ENCODE measurements around the gene WNT2B.
"Not testable (repeated sequence)": the region's sequence is repeated elsewhere in the genome, so short reads cannot be mapped to it uniquely, and the experiment has no call there.

Gene WNT2B

DNA sequence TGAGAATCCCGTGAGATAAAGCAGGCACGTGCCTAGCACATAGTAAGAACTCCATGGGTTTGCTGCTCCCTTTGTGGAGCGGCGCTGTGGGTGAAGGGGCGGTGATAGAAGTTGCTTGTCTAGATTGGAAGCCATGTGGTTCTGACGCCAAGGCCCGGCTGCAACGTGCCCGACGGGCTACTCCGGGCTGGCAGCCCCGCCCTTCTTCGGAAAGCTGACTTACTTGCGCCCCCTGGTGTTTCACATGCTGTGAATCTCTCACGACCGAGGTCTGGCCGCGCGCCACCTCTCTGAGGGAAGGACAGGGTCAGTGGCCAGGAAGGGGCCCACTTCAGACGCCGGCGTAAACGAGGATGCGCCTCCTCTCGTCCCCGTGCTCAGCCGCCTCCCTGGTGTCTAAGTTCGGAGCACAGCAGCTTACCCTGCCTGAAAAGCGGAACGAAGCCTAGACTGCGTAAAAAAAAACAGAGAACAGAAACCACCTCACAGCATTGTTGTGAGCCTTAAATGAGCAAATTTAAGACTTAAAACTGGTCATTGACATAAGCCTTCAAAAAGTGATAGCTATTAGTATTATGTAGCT, 42.6 kb upstream of the WNT2B start:
- Histone ChIP-seq H3K27ac (replicated peaks) (no peak overlapping the region), H3K4me3 (replicated peaks; ENCODE audit: insufficient read depth, low read length) (0 out of 2 replicates have a peak overlapping the region, but pooled peaks have one; percentile 18), H3K27me3 (ENCODE audit: insufficient read depth, poor library complexity, severe bottlenecking) (peaks cover under 1% of the 10 kb centered on the region)
- TF ChIP-seq POLR2AphosphoS5 (IDR thresholded peaks at IDR 0.05; ENCODE audit: low read depth) (no peak), REST (IDR thresholded peaks at IDR 0.05; ENCODE audit: insufficient replicate concordance, low read depth) (no peak), CTCF (IDR thresholded peaks at IDR 0.05; ENCODE audit: insufficient read depth, low read length) (peak; percentile 54), SPI1 (IDR thresholded peaks at IDR 0.05; ENCODE audit: borderline replicate concordance, low read depth) (no peak), GABPA (IDR thresholded peaks at IDR 0.05; ENCODE audit: low read depth) (no peak)
- peak; percentile 84 to 90 for DNase-seq (ENCODE audit: low read depth in 1 of 2, low spot score in 1 of 2)

DNA sequence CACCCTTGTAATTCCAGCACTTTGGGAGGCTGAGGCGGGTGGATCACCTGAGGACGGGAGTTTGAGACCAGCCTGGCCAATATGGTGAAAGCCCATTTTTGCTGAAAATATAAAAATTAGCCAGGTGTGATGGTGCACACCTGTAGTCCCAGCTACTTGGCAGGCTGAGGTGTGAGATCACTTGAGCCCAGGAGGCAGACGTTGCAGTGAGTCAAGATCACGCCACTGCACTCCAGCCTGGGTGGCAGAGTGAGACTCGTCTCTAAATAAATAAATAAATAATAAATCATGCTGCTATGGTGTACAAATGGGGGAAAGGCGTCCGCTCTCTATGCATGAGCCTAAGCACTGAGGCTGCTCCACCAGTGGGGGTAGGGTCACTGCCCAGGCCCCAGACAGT, 38.4 kb upstream of the WNT2B start:
- not testable (repeated sequence) for H3K4me3 ChIP-seq (replicated peaks; ENCODE audit: insufficient read depth, low read length); H3K27me3 ChIP-seq (ENCODE audit: insufficient read depth, poor library complexity, severe bottlenecking); DNase-seq (ENCODE audit: low read depth in 1 of 2, low spot score in 1 of 2); H3K27ac ChIP-seq (replicated peaks)

GRCh38 chr1:112470966-112471365, 37.8 kb upstream of the WNT2B start:
- TF ChIP-seq SPI1 (IDR thresholded peaks at IDR 0.05; ENCODE audit: borderline replicate concordance, low read depth) (no peak), REST (IDR thresholded peaks at IDR 0.05; ENCODE audit: insufficient replicate concordance, low read depth) (no peak), POLR2AphosphoS5 (IDR thresholded peaks at IDR 0.05; ENCODE audit: low read depth) (no peak), CTCF (IDR thresholded peaks at IDR 0.05; ENCODE audit: insufficient read depth, low read length) (no peak), GABPA (IDR thresholded peaks at IDR 0.05; ENCODE audit: low read depth) (no peak)
- Histone ChIP-seq H3K4me3 (replicated peaks; ENCODE audit: insufficient read depth, low read length) (no peak overlapping the region), H3K27ac (replicated peaks) (no peak overlapping the region), H3K27me3 (ENCODE audit: insufficient read depth, poor library complexity, severe bottlenecking) (peaks cover 2% of the 10 kb centered on the region)
- no peak for DNase-seq (ENCODE audit: low read depth in 1 of 2, low spot score in 1 of 2)

DNA sequence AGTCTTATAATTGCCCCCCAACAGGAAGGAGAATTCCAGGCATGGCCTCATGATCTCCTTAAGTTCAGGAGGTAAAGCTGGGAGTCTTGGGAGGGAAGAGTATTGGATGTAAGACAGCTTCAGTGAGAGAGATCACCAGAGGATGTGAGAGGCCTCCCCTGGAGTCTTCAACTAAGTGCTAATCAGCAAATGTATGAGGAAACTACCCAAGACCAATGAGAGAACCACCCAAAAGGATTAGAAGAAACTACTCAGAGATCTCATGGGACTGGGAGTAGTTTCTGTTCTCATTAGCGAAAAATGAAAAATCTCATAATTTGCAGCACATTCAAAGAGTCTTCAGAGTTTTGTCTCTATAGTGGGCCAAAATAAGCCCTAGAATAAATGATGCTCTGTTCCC, 36.6 kb upstream of the WNT2B start:
- Histone ChIP-seq H3K4me3 (replicated peaks; ENCODE audit: insufficient read depth, low read length) (no peak overlapping the region), H3K27me3 (ENCODE audit: insufficient read depth, poor library complexity, severe bottlenecking) (peaks cover 2% of the 10 kb centered on the region), H3K27ac (replicated peaks) (no peak overlapping the region)
- TF ChIP-seq CTCF (IDR thresholded peaks at IDR 0.05; ENCODE audit: insufficient read depth, low read length) (no peak), POLR2AphosphoS5 (IDR thresholded peaks at IDR 0.05; ENCODE audit: low read depth) (no peak), REST (IDR thresholded peaks at IDR 0.05; ENCODE audit: insufficient replicate concordance, low read depth) (no peak), GABPA (IDR thresholded peaks at IDR 0.05; ENCODE audit: low read depth) (no peak), SPI1 (IDR thresholded peaks at IDR 0.05; ENCODE audit: borderline replicate concordance, low read depth) (no peak)
- no peak for DNase-seq (ENCODE audit: low read depth in 1 of 2, low spot score in 1 of 2)
